WI38 (cell line): ENCODE results near the gene CACNA1D.

ENCODE experiments used
- H3K4me3 ChIP-seq: 2 replicates; pipeline ENCODE4 v1.5.1; 2011; ENCODE audit warnings: low read depth, mild to moderate bottlenecking, control low read depth, low read length
- CTCF ChIP-seq: IDR thresholded peaks from 2 replicates; pipeline ENCODE4 v1.5.1; 2012; ENCODE audit warnings: low read depth, mild to moderate bottlenecking, control low read depth, low read length

Gene CACNA1D

DNA sequence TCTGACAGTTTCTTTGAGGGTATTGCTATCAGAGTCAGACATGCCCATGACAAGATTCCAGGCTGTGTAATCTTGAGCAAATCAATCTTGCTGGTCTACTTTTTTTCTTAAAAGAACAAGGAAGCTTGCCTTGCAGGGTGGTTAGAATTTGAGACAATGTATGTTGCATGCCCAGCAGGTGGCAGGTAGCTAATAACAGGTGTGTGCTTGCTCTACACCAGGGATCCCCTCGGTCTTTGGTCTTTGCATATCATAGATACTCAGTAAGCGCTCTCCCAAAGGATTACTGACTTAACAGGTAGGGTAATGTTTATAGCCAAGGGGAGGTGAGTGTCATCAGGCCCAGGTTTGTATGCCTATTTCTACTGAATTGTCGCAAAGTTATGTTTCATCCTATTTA is 37.3 kb downstream of the CACNA1D start:
- no peak for TF ChIP-seq CTCF

DNA sequence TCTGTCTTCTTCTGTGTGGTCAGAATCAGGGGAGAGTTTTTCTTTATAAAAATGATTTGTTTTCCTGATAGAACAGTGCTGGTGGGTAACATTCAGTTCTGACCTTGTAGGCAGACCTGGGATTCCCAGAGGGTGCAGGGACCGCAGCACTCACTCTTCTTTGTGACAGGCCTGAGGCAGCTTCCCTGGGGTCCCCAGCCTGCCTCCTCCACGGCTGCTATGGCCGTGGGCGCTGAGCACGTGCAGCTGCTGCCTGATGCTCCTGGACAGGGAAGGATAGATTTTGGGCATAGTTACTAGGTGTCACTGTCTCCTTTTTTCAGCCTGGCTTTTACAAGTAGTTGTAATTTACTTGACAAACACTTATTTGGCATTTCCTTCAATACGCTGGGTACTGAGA is 39.1 kb downstream of the CACNA1D start:
- TF ChIP-seq CTCF, result no peak
- no peak overlapping the region for H3K4me3 ChIP-seq

More for the DNA sequence above, 37.3 kb downstream of the CACNA1D start:
- H3K4me3 ChIP-seq, result no peak overlapping the region

DNA sequence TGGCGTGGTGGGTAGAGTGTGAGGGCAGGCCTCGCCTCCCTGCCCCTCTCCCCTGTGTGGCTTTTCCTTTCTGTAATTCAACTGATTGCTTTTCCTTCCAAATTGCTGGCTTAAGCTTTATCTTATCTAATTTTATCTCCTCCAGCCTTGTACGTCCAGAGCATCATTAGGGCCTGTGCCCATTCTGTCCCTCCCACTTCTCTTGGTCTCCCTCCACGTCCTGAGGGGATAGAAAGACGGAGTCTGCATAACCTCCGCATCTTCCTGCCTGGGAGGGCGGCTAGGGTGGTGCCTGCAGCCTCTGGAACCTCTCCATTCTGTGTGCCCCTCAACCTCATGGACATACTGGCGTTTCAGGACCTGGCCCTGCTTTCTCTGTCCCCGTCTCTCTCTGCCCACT is 39.8 kb downstream of the CACNA1D start:
- no peak for TF ChIP-seq CTCF
- H3K4me3 ChIP-seq, result no peak overlapping the region

- H3K4me3 ChIP-seq, result no peak overlapping the region
- no peak for TF ChIP-seq CTCF
Observed at GRCh38 chr3:53534676-53535400, 40.4 kb downstream of the CACNA1D start.

DNA sequence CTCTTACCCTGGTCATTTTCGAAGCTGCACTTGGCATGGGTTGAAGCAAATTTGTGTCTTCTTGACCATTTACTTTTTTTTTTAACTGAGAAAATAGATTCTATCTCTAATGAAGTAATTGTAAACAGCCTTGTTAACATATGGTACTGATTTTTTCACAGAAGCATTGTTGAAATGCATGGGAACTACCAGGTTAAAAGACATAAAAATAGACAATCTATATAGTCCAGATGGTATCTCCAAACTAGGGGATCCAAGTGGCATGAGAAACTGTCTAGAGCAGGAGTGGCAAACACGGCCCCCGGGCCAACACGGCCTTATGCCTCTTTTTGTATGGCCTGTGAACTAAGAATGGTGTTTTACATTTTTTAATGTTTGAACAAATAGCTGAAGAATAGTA is 41.9 kb downstream of the CACNA1D start:
- TF ChIP-seq CTCF, result no peak
- no peak overlapping the region for H3K4me3 ChIP-seq

DNA sequence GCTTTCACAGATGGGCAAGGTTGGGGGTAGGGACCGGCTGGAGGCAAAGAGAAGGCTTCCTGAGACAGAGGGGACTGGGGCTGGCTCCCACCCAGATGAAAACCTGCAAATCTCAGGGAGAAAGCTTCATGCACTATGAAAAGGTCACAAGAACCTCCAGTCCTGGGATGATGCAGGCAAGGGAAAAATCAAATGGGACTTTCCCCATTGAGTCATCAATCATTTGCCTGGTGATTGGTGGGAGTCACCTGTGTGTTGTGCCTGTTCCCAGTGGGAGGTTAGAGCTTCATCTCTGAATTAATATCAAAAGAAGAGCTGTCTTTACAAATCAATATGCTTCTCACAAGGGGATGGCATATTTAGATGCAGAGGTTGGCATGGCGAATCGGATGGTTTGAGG is 49.9 kb downstream of the CACNA1D start:
- no peak for TF ChIP-seq CTCF
- H3K4me3 ChIP-seq, result no peak overlapping the region

- no peak for TF ChIP-seq CTCF
Observed at GRCh38 chr3:53545310-53545995, 51.0 kb downstream of the CACNA1D start.

More at GRCh38 chr3:53545310-53545995, 51.0 kb downstream of the CACNA1D start:
- no peak overlapping the region for H3K4me3 ChIP-seq
